ENCODE data around the gene GBA3.

Gene GBA3

GRCh38 chr4:22733816-22734215 lies 41.1 kb downstream of the GBA3 start:
- H3K9ac ChIP-seq (ENCODE audit: low read length): no peak overlapping the region
- no peaks in the 10 kb centered on the region for H3K27me3 ChIP-seq (replicated peaks; ENCODE audit: control insufficient read depth, insufficient read depth, low read length)
- H3K36me3 ChIP-seq (ENCODE audit: control insufficient read depth, insufficient read depth, low read length, severe bottlenecking): no peaks in the 10 kb centered on the region
- H3K4me1 ChIP-seq (ENCODE audit: control insufficient read depth, insufficient read depth, low read length): no peaks in the 10 kb centered on the region
- no peak overlapping the region for H3K4me3 ChIP-seq (ENCODE audit: low read length)
- DNase-seq (ENCODE audit: low read depth): no peak
- H3K9me3 ChIP-seq (ENCODE audit: control insufficient read depth, low read length): no peaks in the 10 kb centered on the region

DNA sequence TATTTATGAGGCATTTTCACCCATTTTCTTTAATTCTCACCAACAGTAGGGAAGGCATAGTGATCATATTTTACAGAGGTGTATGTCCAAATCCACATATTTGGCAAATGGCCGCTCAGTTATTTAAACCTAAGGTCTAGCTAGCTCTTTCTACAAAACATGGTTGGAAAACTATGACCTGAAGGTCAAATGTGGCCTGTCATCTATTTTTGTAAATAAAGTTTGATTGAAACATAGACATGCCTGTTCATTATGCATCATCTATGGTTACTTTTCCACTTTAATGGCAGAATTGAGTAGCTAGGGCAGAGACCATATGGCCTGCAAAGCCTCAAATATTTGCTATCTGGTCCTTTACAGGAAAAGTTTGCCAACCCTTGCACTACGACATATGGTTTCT lies 44.2 kb downstream of the GBA3 start:
- Histone ChIP-seq H3K9me3 (ENCODE audit: control insufficient read depth, low read length) (no peaks in the 10 kb centered on the region), H3K9ac (ENCODE audit: low read length) (no peak overlapping the region)
- DNase-seq (ENCODE audit: low read depth): no peak

GRCh38 chr4:22739968-22740367 lies 47.2 kb downstream of the GBA3 start:
- Histone ChIP-seq H3K9ac (ENCODE audit: low read length) (no peak overlapping the region), H3K4me1 (ENCODE audit: control insufficient read depth, insufficient read depth, low read length) (no peaks in the 10 kb centered on the region), H3K9me3 (ENCODE audit: control insufficient read depth, low read length) (no peaks in the 10 kb centered on the region), H3K27me3 (replicated peaks; ENCODE audit: control insufficient read depth, insufficient read depth, low read length) (no peaks in the 10 kb centered on the region), H3K4me3 (ENCODE audit: low read length) (no peak overlapping the region), H3K36me3 (ENCODE audit: control insufficient read depth, insufficient read depth, low read length, severe bottlenecking) (no peaks in the 10 kb centered on the region)
- no peak for DNase-seq (ENCODE audit: low read depth)

More for the DNA sequence above, 44.2 kb downstream of the GBA3 start:
- H3K4me1 ChIP-seq (ENCODE audit: control insufficient read depth, insufficient read depth, low read length): no peaks in the 10 kb centered on the region
- H3K36me3 ChIP-seq (ENCODE audit: control insufficient read depth, insufficient read depth, low read length, severe bottlenecking): no peaks in the 10 kb centered on the region
- no peak overlapping the region for H3K4me3 ChIP-seq (ENCODE audit: low read length)
- no peaks in the 10 kb centered on the region for H3K27me3 ChIP-seq (replicated peaks; ENCODE audit: control insufficient read depth, insufficient read depth, low read length)

GRCh38 chr4:22741744-22742143 lies 49.0 kb downstream of the GBA3 start:
- no peaks in the 10 kb centered on the region for H3K27me3 ChIP-seq (replicated peaks; ENCODE audit: control insufficient read depth, insufficient read depth, low read length)
- H3K9ac ChIP-seq (ENCODE audit: low read length): no peak overlapping the region
- no peaks in the 10 kb centered on the region for H3K4me1 ChIP-seq (ENCODE audit: control insufficient read depth, insufficient read depth, low read length)
- H3K36me3 ChIP-seq (ENCODE audit: control insufficient read depth, insufficient read depth, low read length, severe bottlenecking): no peaks in the 10 kb centered on the region
- H3K9me3 ChIP-seq (ENCODE audit: control insufficient read depth, low read length): no peaks in the 10 kb centered on the region
- no peak overlapping the region for H3K4me3 ChIP-seq (ENCODE audit: low read length)
- no peak for DNase-seq (ENCODE audit: low read depth)

- H3K4me1 ChIP-seq (ENCODE audit: control insufficient read depth, insufficient read depth, low read length): no peaks in the 10 kb centered on the region
- H3K9ac ChIP-seq (ENCODE audit: low read length): no peak overlapping the region
Measured at GRCh38 chr4:22743290-22743689, 50.6 kb downstream of the GBA3 start.

GRCh38 chr4:22744478-22745062 lies 51.8 kb downstream of the GBA3 start:
- Histone ChIP-seq H3K4me3 (ENCODE audit: low read length) (no peak overlapping the region), H3K36me3 (ENCODE audit: control insufficient read depth, insufficient read depth, low read length, severe bottlenecking) (no peaks in the 10 kb centered on the region), H3K27me3 (replicated peaks; ENCODE audit: control insufficient read depth, insufficient read depth, low read length) (no peaks in the 10 kb centered on the region), H3K9ac (ENCODE audit: low read length) (no peak overlapping the region), H3K4me1 (ENCODE audit: control insufficient read depth, insufficient read depth, low read length) (no peaks in the 10 kb centered on the region), H3K9me3 (ENCODE audit: control insufficient read depth, low read length) (no peaks in the 10 kb centered on the region)
- no peak for DNase-seq (ENCODE audit: low read depth)

More at GRCh38 chr4:22743290-22743689, 50.6 kb downstream of the GBA3 start:
- no peaks in the 10 kb centered on the region for H3K27me3 ChIP-seq (replicated peaks; ENCODE audit: control insufficient read depth, insufficient read depth, low read length)
- H3K36me3 ChIP-seq (ENCODE audit: control insufficient read depth, insufficient read depth, low read length, severe bottlenecking): no peaks in the 10 kb centered on the region
- no peak for DNase-seq (ENCODE audit: low read depth)
- no peak overlapping the region for H3K4me3 ChIP-seq (ENCODE audit: low read length)
- no peaks in the 10 kb centered on the region for H3K9me3 ChIP-seq (ENCODE audit: control insufficient read depth, low read length)

- Histone ChIP-seq H3K27me3 (replicated peaks; ENCODE audit: control insufficient read depth, insufficient read depth, low read length) (no peaks in the 10 kb centered on the region), H3K4me3 (ENCODE audit: low read length) (no peak overlapping the region), H3K36me3 (ENCODE audit: control insufficient read depth, insufficient read depth, low read length, severe bottlenecking) (no peaks in the 10 kb centered on the region), H3K9me3 (ENCODE audit: control insufficient read depth, low read length) (no peaks in the 10 kb centered on the region), H3K9ac (ENCODE audit: low read length) (no peak overlapping the region), H3K4me1 (ENCODE audit: control insufficient read depth, insufficient read depth, low read length) (no peaks in the 10 kb centered on the region)
- no peak for DNase-seq (ENCODE audit: low read depth)
Measured at GRCh38 chr4:22745234-22745633, 52.5 kb downstream of the GBA3 start.

DNA sequence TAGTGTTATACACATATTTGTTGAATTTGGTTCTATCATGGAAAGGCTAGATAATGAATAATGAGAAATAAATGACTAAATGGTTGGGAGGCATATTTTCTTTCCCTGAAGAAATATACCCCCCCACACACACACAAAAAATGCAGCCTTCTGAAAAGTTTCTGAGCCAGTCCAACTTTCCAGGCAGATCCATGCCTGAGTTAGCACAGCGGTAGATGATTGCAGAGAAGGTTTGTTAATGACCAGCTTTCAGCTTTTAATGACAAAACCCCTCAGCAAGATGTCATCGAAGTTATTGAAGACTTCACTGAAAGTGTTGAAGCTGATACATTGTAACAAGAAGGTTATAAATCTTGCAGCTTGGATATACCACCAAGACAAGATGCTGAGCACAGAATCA lies 61.4 kb downstream of the GBA3 start:
- H3K9ac ChIP-seq (ENCODE audit: low read length): no peak overlapping the region
- no peaks in the 10 kb centered on the region for H3K27me3 ChIP-seq (replicated peaks; ENCODE audit: control insufficient read depth, insufficient read depth, low read length)
- H3K4me1 ChIP-seq (ENCODE audit: control insufficient read depth, insufficient read depth, low read length): no peaks in the 10 kb centered on the region
- H3K4me3 ChIP-seq (ENCODE audit: low read length): no peak overlapping the region
- peaks cover 8% of the 10 kb centered on the region for H3K9me3 ChIP-seq (ENCODE audit: control insufficient read depth, low read length)
- no peaks in the 10 kb centered on the region for H3K36me3 ChIP-seq (ENCODE audit: control insufficient read depth, insufficient read depth, low read length, severe bottlenecking)
- no peak for DNase-seq (ENCODE audit: low read depth)

GRCh38 chr4:22762548-22762947 lies 69.8 kb downstream of the GBA3 start:
- DNase-seq (ENCODE audit: low read depth): no peak
- no peak overlapping the region for H3K9ac ChIP-seq (ENCODE audit: low read length)
- no peaks in the 10 kb centered on the region for H3K4me1 ChIP-seq (ENCODE audit: control insufficient read depth, insufficient read depth, low read length)

GRCh38 chr4:22764183-22764582 lies 71.4 kb downstream of the GBA3 start:
- no peak for DNase-seq (ENCODE audit: low read depth)

More at GRCh38 chr4:22762548-22762947, 69.8 kb downstream of the GBA3 start:
- H3K27me3 ChIP-seq (replicated peaks; ENCODE audit: control insufficient read depth, insufficient read depth, low read length): no peaks in the 10 kb centered on the region
- no peaks in the 10 kb centered on the region for H3K9me3 ChIP-seq (ENCODE audit: control insufficient read depth, low read length)
- H3K36me3 ChIP-seq (ENCODE audit: control insufficient read depth, insufficient read depth, low read length, severe bottlenecking): no peaks in the 10 kb centered on the region
- no peak overlapping the region for H3K4me3 ChIP-seq (ENCODE audit: low read length)

GRCh38 chr4:22766068-22766467 lies 73.3 kb downstream of the GBA3 start:
- no peaks in the 10 kb centered on the region for H3K36me3 ChIP-seq (ENCODE audit: control insufficient read depth, insufficient read depth, low read length, severe bottlenecking)
- H3K4me3 ChIP-seq (ENCODE audit: low read length): no peak overlapping the region
- no peaks in the 10 kb centered on the region for H3K27me3 ChIP-seq (replicated peaks; ENCODE audit: control insufficient read depth, insufficient read depth, low read length)
- H3K9me3 ChIP-seq (ENCODE audit: control insufficient read depth, low read length): no peaks in the 10 kb centered on the region
- H3K9ac ChIP-seq (ENCODE audit: low read length): no peak overlapping the region
- no peaks in the 10 kb centered on the region for H3K4me1 ChIP-seq (ENCODE audit: control insufficient read depth, insufficient read depth, low read length)
- no peak for DNase-seq (ENCODE audit: low read depth)

More at GRCh38 chr4:22764183-22764582, 71.4 kb downstream of the GBA3 start:
- Histone ChIP-seq H3K4me3 (ENCODE audit: low read length) (no peak overlapping the region), H3K36me3 (ENCODE audit: control insufficient read depth, insufficient read depth, low read length, severe bottlenecking) (no peaks in the 10 kb centered on the region), H3K27me3 (replicated peaks; ENCODE audit: control insufficient read depth, insufficient read depth, low read length) (no peaks in the 10 kb centered on the region), H3K9ac (ENCODE audit: low read length) (no peak overlapping the region), H3K9me3 (ENCODE audit: control insufficient read depth, low read length) (no peaks in the 10 kb centered on the region), H3K4me1 (ENCODE audit: control insufficient read depth, insufficient read depth, low read length) (no peaks in the 10 kb centered on the region)

DNA sequence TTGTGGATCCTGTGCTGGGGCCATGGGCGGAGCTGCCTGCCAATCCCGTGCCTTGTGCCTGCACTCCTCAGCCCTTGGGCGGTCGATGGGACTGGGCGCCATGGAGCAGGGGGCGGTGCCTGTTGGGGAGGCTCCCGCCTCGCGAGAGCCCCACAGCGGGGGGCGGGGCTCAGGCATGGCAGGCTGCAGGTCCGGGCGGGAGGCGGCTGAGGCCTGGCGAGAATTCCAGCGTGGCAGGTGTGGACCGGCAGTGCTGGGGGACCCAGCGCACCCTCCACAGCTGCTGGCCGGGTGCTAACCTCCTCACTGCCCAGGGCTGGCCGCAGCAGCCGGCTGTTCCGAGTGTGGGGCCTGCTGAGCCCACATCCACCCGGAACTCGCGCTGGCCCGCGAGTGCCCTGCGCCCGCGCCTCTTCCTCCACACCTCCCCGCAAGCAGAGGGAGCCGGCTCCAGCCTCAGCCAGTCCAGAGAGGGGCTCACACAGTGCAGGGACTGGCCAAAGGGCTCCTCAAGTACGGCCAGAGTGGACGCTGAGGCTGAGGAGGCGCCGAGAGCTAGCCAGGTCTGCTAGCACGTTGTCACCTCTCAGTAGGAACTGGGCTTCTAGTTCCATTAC lies 85.9 kb downstream of the GBA3 start:
- no peaks in the 10 kb centered on the region for H3K27me3 ChIP-seq (replicated peaks; ENCODE audit: control insufficient read depth, insufficient read depth, low read length)
- H3K9me3 ChIP-seq (ENCODE audit: control insufficient read depth, low read length): no peaks in the 10 kb centered on the region
- no peak overlapping the region for H3K4me3 ChIP-seq (ENCODE audit: low read length)
- H3K4me1 ChIP-seq (ENCODE audit: control insufficient read depth, insufficient read depth, low read length): no peaks in the 10 kb centered on the region
- DNase-seq (ENCODE audit: low read depth): no peak
- no peaks in the 10 kb centered on the region for H3K36me3 ChIP-seq (ENCODE audit: control insufficient read depth, insufficient read depth, low read length, severe bottlenecking)
- H3K9ac ChIP-seq (ENCODE audit: low read length): no peak overlapping the region

Measured in adipocyte (in vitro differentiated cells).